Choroid plexus epithelial cell (primary cell): ENCODE results near the gene MIOX.

Source experiments
- DNase-seq: peaks from one replicate; pipeline ENCODE4 v3.0.0-alpha.2; 2010; ENCODE audit warnings: low read depth
- H3K4me3 ChIP-seq: 2 replicates; pipeline ENCODE4 v1.5.1; 2011; ENCODE audit warnings: low read depth, mild to moderate bottlenecking, control low read depth, low read length, moderate library complexity
- TF ChIP-seq, protein P1 (sequence below): conservative IDR thresholded peaks from 2 replicates; pipeline ENCODE4 v1.5.1; 2011; ENCODE audit warnings: low read depth, mild to moderate bottlenecking, control low read depth, inconsistent platforms, low read length, moderate library complexity

The MIOX gene

DNA sequence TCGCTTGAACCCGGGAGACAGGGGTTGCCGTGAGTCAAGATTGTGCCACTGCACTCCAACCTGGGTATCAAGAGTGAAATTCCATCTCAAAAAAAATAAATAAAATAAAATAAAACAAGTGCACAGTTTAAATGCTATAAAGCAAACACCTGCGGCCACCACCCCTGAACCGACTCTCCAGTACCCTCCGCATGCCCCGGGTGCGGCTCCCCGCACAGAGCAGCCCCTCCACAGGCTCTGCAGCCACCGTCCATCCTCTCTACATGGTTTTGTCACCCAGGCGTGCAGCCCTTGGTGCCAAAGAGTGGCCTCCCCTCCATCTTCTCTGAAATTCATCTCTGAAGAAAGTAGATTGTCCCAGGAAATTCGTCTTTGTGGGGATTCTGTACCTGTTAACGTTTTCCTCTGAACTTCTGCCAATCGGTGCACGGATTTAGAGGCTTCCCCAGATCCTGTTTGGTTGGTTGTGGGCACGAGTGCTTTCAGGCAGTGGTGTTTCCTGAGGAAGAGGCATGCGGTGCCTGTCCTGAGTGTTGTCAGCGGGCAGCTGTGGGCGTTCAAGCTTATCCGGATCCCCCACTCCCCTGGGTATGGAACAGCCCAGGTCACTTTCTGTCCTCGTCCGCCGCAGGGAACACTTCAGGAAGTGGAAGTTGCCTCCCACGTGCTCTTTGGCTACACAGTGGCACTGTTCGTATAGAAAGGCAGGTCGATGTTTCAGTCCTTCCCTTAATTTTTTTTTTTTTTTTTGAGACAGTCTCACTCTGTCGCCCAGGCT is 4.1 kb downstream of the MIOX start:
- TF ChIP-seq, protein P1, sequence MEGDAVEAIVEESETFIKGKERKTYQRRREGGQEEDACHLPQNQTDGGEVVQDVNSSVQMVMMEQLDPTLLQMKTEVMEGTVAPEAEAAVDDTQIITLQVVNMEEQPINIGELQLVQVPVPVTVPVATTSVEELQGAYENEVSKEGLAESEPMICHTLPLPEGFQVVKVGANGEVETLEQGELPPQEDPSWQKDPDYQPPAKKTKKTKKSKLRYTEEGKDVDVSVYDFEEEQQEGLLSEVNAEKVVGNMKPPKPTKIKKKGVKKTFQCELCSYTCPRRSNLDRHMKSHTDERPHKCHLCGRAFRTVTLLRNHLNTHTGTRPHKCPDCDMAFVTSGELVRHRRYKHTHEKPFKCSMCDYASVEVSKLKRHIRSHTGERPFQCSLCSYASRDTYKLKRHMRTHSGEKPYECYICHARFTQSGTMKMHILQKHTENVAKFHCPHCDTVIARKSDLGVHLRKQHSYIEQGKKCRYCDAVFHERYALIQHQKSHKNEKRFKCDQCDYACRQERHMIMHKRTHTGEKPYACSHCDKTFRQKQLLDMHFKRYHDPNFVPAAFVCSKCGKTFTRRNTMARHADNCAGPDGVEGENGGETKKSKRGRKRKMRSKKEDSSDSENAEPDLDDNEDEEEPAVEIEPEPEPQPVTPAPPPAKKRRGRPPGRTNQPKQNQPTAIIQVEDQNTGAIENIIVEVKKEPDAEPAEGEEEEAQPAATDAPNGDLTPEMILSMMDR, result no peak
- no peak overlapping the region for H3K4me3 ChIP-seq
- no peak for DNase-seq

DNA sequence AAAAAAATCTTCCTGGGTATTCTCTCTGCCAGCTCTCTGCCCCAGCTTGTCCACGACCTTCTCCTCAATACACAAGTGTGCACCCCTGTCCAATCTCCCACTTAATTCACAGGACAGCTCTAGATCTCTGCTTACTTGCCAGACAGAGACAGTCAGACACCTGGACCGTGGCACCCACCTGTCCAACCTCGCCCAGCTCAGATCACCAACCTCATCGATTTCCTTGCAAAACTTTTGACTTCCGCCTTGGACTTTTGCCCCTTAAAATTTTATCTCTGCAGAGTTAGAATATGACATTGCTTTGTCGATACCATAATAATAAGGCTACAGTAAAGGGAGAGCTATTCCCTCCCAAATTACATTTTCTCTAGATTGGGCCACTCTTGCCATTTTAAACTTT is 10.4 kb downstream of the MIOX start:
- no peak for DNase-seq
- TF ChIP-seq, protein P1, result no peak

DNA sequence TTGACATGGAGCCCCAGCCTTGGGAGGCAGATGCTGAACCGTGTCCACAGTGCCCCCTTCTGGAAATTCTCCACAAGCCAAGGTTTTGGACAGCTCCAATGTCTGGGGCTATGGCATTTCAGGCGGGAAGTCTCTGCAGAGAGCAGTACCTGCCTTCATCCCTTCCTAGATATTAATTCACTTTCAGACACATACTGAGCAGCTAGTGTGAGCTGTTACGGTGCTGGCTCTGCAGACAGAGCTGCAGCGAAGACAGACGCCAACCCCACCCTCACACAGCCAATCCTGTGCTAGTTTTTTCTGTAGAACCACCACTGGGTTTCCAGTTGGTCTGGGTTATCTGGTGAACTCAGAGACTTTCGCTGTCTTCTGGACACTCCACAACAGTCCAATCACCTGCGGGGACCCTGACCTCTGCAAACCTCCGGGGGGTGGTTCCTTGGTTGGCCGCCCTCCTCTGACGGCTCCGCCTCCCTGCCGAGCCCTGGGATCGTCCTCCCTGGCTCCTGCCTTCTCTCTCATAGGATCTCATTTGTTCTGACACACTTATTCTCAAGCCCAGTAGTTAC is 11.7 kb downstream of the MIOX start:
- peak; percentile 74 for DNase-seq
- H3K4me3 ChIP-seq, result no peak overlapping the region
- TF ChIP-seq, protein P1, result peak; percentile 90

More for the DNA sequence above, 10.4 kb downstream of the MIOX start:
- H3K4me3 ChIP-seq, result no peak overlapping the region

DNA sequence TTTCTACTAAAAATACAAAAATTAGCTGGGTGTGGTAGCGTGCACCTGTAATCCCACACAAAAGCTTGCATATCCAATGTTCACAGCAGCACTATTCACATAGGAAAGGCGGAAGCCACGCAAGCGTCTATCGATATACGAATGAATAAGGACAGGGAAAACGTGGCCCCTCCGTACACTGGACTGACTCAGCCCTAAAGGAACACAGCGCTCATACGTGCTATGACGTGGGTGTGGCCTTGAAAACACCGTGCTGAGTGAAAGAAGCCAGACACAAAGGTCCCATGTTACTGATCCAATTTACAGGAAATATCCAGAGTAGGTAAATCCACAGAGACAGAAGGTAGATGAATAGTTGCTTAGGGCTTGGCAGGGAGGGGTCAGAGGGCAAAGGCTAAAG is 13.8 kb downstream of the MIOX start:
- no peak overlapping the region for H3K4me3 ChIP-seq
- TF ChIP-seq, protein P1, result no peak
- no peak for DNase-seq

DNA sequence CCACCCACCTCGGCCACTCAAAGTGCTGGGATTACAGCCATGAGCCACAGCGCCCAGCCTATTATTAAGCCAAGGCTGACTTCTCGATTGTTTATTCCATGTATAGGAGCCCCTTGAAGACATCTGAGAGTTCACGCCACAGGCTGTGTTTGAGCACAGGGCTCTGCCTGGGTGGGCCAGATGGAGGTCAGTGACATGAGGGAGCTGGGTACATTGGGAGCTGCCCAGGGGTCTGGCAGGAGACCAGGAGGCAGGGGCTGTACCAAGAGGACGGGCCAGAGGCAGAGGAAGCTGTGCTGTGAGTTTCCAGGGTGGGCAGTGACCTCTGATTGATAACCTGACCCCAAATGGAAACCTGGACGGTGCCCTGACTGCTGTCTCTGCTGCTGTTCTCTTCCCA is 15.4 kb downstream of the MIOX start:
- H3K4me3 ChIP-seq, result no peak overlapping the region
- TF ChIP-seq, protein P1, result no peak

DNA sequence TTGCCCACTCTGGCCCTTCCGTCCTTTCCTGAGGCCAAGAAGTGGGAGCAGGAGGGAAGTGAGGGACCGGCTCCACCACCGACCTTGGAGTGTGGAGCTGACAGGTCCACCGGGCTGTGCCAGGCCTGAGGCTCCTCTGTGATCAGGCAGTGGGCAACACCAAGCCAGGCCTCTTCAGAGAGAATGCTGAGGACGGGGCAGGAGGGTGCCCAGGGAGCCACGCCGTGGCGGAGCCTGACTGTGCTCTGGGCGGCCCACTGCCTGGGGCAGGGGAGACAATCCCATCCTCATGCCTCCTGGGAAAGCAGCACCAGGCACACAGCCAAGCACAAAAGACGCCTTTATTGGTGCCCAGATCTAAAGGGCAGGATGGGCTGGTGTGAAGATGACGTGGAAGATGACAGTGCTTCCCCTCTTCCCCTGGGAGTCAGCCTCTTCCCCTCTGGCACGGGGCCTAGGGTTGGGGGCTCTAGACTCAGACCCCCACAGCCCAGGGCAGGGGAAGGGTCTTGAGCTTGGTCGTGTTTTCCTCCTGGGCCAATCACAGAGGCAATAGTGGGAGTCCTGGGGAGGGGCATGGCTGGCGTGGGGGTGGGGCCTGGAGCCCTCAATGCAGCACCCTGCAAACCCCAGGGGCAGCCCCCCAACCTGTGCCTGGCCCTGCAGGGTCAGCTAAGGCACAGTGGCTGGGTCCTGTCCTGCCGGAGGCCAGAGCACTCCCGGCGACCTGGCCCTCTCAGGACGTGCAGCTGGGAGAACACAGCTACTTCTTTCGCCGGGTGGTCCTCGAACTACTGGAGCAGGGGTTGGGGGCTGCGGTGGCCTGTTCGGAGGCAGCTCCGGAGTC is 16.2 kb downstream of the MIOX start:
- TF ChIP-seq, protein P1, result no peak
- no peak for DNase-seq
- no peak overlapping the region for H3K4me3 ChIP-seq

More for the DNA sequence above, 15.4 kb downstream of the MIOX start:
- DNase-seq, result no peak
